ENCODE results near the gene ITGB3BP.

Gene ITGB3BP

GRCh38 chr1:63548303-63548702 lies 25.3 kb upstream of the ITGB3BP start:
- Histone ChIP-seq H3K27me3 (ENCODE audit: insufficient read depth, low read length, poor library complexity, severe bottlenecking) (no peaks in the 10 kb centered on the region), H3K9ac (ENCODE audit: low read depth, low read length, poor library complexity, severe bottlenecking) (no peak overlapping the region), H3K4me2 (ENCODE audit: low read depth, low read length, poor library complexity, severe bottlenecking) (no peak overlapping the region), H3K4me3 (ENCODE audit: low read length, poor library complexity, severe bottlenecking) (no peak overlapping the region), H3K9me3 (ENCODE audit: insufficient read depth, low read depth, low read length) (no peaks in the 10 kb centered on the region), H3F3A (ENCODE audit: low read depth) (no peaks in the 10 kb centered on the region), H3K4me1 (ENCODE audit: insufficient read depth, low read length, poor library complexity, severe bottlenecking) (no peaks in the 10 kb centered on the region), H2AFZ (ENCODE audit: low read length) (no peak overlapping the region), H3K36me3 (ENCODE audit: insufficient read depth, low read length) (no peaks in the 10 kb centered on the region), H3K79me2 (ENCODE audit: insufficient read depth, low read length) (no peaks in the 10 kb centered on the region), H3K9me2 (replicated peaks; ENCODE audit: low read depth, low read length) (no peaks in the 10 kb centered on the region), H4K20me1 (ENCODE audit: insufficient read depth, low read length, poor library complexity, severe bottlenecking) (no peaks in the 10 kb centered on the region)
- TF ChIP-seq CTCF (conservative IDR thresholded peaks at IDR 0.05; ENCODE audit: low read length), result no peak
- TF ChIP-seq EZH2phosphoT487 (IDR thresholded peaks at IDR 0.05; ENCODE audit: borderline replicate concordance), result no peak

GRCh38 chr1:63547621-63548294 lies 24.7 kb upstream of the ITGB3BP start:
- no peak overlapping the region for H3K9ac ChIP-seq (ENCODE audit: low read depth, low read length, poor library complexity, severe bottlenecking)
- no peak overlapping the region for H3K4me3 ChIP-seq (ENCODE audit: low read length, poor library complexity, severe bottlenecking)
- no peaks in the 10 kb centered on the region for H3F3A ChIP-seq (ENCODE audit: low read depth)
- no peaks in the 10 kb centered on the region for H3K9me2 ChIP-seq (replicated peaks; ENCODE audit: low read depth, low read length)
- no peaks in the 10 kb centered on the region for H3K9me3 ChIP-seq (ENCODE audit: insufficient read depth, low read depth, low read length)
- H3K4me2 ChIP-seq (ENCODE audit: low read depth, low read length, poor library complexity, severe bottlenecking), result no peak overlapping the region
- H3K4me1 ChIP-seq (ENCODE audit: insufficient read depth, low read length, poor library complexity, severe bottlenecking), result no peaks in the 10 kb centered on the region
- no peak for TF ChIP-seq CTCF (conservative IDR thresholded peaks at IDR 0.05; ENCODE audit: low read length)
- no peak for TF ChIP-seq EZH2phosphoT487 (IDR thresholded peaks at IDR 0.05; ENCODE audit: borderline replicate concordance)
- no peaks in the 10 kb centered on the region for H4K20me1 ChIP-seq (ENCODE audit: insufficient read depth, low read length, poor library complexity, severe bottlenecking)
- no peaks in the 10 kb centered on the region for H3K36me3 ChIP-seq (ENCODE audit: insufficient read depth, low read length)
- no peaks in the 10 kb centered on the region for H3K79me2 ChIP-seq (ENCODE audit: insufficient read depth, low read length)
- H2AFZ ChIP-seq (ENCODE audit: low read length), result no peak overlapping the region
- H3K27me3 ChIP-seq (ENCODE audit: insufficient read depth, low read length, poor library complexity, severe bottlenecking), result no peaks in the 10 kb centered on the region

- Histone ChIP-seq H3K79me2 (ENCODE audit: insufficient read depth, low read length) (no peaks in the 10 kb centered on the region), H3K4me3 (ENCODE audit: low read length, poor library complexity, severe bottlenecking) (no peak overlapping the region), H3K4me1 (ENCODE audit: insufficient read depth, low read length, poor library complexity, severe bottlenecking) (no peaks in the 10 kb centered on the region), H3K9me2 (replicated peaks; ENCODE audit: low read depth, low read length) (no peaks in the 10 kb centered on the region), H3K9me3 (ENCODE audit: insufficient read depth, low read depth, low read length) (no peaks in the 10 kb centered on the region), H2AFZ (ENCODE audit: low read length) (no peak overlapping the region), H4K20me1 (ENCODE audit: insufficient read depth, low read length, poor library complexity, severe bottlenecking) (no peaks in the 10 kb centered on the region), H3K27me3 (ENCODE audit: insufficient read depth, low read length, poor library complexity, severe bottlenecking) (no peaks in the 10 kb centered on the region), H3K9ac (ENCODE audit: low read depth, low read length, poor library complexity, severe bottlenecking) (no peak overlapping the region), H3F3A (ENCODE audit: low read depth) (no peaks in the 10 kb centered on the region), H3K4me2 (ENCODE audit: low read depth, low read length, poor library complexity, severe bottlenecking) (no peak overlapping the region), H3K36me3 (ENCODE audit: insufficient read depth, low read length) (no peaks in the 10 kb centered on the region)
- TF ChIP-seq CTCF (conservative IDR thresholded peaks at IDR 0.05; ENCODE audit: low read length) (no peak), EZH2phosphoT487 (IDR thresholded peaks at IDR 0.05; ENCODE audit: borderline replicate concordance) (no peak)
Observed at GRCh38 chr1:63545780-63546179, 22.8 kb upstream of the ITGB3BP start.
